ENCODE data around the gene MAP3K12.

The MAP3K12 gene

DNA sequence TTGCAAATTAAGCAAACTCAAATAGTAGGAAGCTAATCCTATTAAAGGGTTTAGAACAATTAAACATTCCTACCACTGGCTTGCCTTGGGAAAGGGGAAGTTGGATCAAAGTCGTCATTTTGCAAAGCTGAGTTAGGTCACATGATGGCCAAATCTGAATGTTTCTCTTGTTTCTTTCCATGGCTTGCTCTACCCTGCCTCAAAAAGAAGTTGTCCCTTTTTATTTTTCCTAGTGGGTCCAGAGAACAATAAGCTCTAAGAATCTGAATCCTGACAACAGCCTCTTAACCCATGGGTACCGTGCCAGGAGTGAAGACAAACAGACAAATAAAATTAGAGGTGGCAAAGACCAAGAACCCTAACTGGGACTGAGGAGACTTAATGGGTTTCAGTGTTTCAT lies 34.2 kb upstream of the MAP3K12 start:
- DNase-seq (ENCODE audit: low read depth, low spot score), result no peak
- peaks cover 70% of the 10 kb centered on the region for H3K36me3 ChIP-seq (ENCODE audit: insufficient read depth, insufficient read length, low read length)

GRCh38 chr12:53532524-53533445 lies 33.5 kb upstream of the MAP3K12 start:
- peaks cover 74% of the 10 kb centered on the region for H3K36me3 ChIP-seq (ENCODE audit: insufficient read depth, insufficient read length, low read length)
- H3K4me3 ChIP-seq (ENCODE audit: insufficient read length, low read depth), result no peak overlapping the region
- no peak for DNase-seq (ENCODE audit: low read depth, low spot score)
- no peaks in the 10 kb centered on the region for H3K27me3 ChIP-seq (ENCODE audit: insufficient read depth, insufficient read length)
- H3K9ac ChIP-seq (ENCODE audit: insufficient read length, low read depth), result no peak overlapping the region
- H3K4me1 ChIP-seq (ENCODE audit: insufficient read depth, insufficient read length), result no peaks in the 10 kb centered on the region
- no peak for TF ChIP-seq SUZ12 (IDR thresholded peaks at IDR 0.05; ENCODE audit: extremely low read depth, insufficient read depth, insufficient read length)
- H3K9me3 ChIP-seq (ENCODE audit: insufficient read depth, low read length), result no peaks in the 10 kb centered on the region

More for the DNA sequence above, 34.2 kb upstream of the MAP3K12 start:
- Histone ChIP-seq H3K4me3 (ENCODE audit: insufficient read length, low read depth) (no peak overlapping the region), H3K4me1 (ENCODE audit: insufficient read depth, insufficient read length) (no peaks in the 10 kb centered on the region), H3K27me3 (ENCODE audit: insufficient read depth, insufficient read length) (no peaks in the 10 kb centered on the region), H3K9me3 (ENCODE audit: insufficient read depth, low read length) (no peaks in the 10 kb centered on the region), H3K9ac (ENCODE audit: insufficient read length, low read depth) (no peak overlapping the region)
- no peak for TF ChIP-seq SUZ12 (IDR thresholded peaks at IDR 0.05; ENCODE audit: extremely low read depth, insufficient read depth, insufficient read length)
- TF ChIP-seq ZNF274 (IDR thresholded peaks at IDR 0.05; ENCODE audit: low read depth, low read length), result no peak
- TF ChIP-seq YY1 (IDR thresholded peaks at IDR 0.05; ENCODE audit: insufficient read depth, insufficient read length), result no peak

DNA sequence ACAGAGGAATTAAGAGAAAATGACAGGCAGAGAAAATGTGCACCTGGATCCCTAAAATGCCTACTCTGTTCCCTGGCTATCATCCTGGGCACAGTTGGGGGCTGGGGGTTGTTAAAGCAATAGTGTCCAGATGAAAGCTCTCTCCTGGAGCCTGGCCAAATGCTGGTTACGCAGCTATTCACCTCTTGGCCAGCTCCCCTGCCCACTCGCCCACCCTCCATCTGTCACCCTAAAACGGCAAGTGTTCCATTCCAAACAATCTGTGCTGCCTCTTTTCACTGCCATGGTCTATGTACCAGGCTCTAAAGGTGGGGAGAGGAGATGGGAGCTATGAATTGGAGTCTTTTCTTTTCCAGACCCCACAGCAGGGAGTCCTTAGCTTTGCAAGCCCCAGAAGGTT lies 32.8 kb upstream of the MAP3K12 start:
- Histone ChIP-seq H3K9ac (ENCODE audit: insufficient read length, low read depth) (no peak overlapping the region), H3K36me3 (ENCODE audit: insufficient read depth, insufficient read length, low read length) (peaks cover 72% of the 10 kb centered on the region), H3K9me3 (ENCODE audit: insufficient read depth, low read length) (no peaks in the 10 kb centered on the region), H3K4me1 (ENCODE audit: insufficient read depth, insufficient read length) (no peaks in the 10 kb centered on the region), H3K4me3 (ENCODE audit: insufficient read length, low read depth) (no peak overlapping the region), H3K27me3 (ENCODE audit: insufficient read depth, insufficient read length) (no peaks in the 10 kb centered on the region)
- TF ChIP-seq SUZ12 (IDR thresholded peaks at IDR 0.05; ENCODE audit: extremely low read depth, insufficient read depth, insufficient read length) (no peak), ZNF274 (IDR thresholded peaks at IDR 0.05; ENCODE audit: low read depth, low read length) (no peak), YY1 (IDR thresholded peaks at IDR 0.05; ENCODE audit: insufficient read depth, insufficient read length) (no peak)
- DNase-seq (ENCODE audit: low read depth, low spot score), result no peak

GRCh38 chr12:53530920-53531319 lies 31.7 kb upstream of the MAP3K12 start:
- H3K4me3 ChIP-seq (ENCODE audit: insufficient read length, low read depth), result no peak overlapping the region
- H3K36me3 ChIP-seq (ENCODE audit: insufficient read depth, insufficient read length, low read length), result peaks cover 64% of the 10 kb centered on the region
- DNase-seq (ENCODE audit: low read depth, low spot score), result no peak
- no peaks in the 10 kb centered on the region for H3K27me3 ChIP-seq (ENCODE audit: insufficient read depth, insufficient read length)
- no peaks in the 10 kb centered on the region for H3K9me3 ChIP-seq (ENCODE audit: insufficient read depth, low read length)
- no peaks in the 10 kb centered on the region for H3K4me1 ChIP-seq (ENCODE audit: insufficient read depth, insufficient read length)
- H3K9ac ChIP-seq (ENCODE audit: insufficient read length, low read depth), result no peak overlapping the region
- TF ChIP-seq SUZ12 (IDR thresholded peaks at IDR 0.05; ENCODE audit: extremely low read depth, insufficient read depth, insufficient read length) (no peak), ZNF274 (IDR thresholded peaks at IDR 0.05; ENCODE audit: low read depth, low read length) (no peak), YY1 (IDR thresholded peaks at IDR 0.05; ENCODE audit: insufficient read depth, insufficient read length) (no peak)

GRCh38 chr12:53530061-53530460 lies 30.8 kb upstream of the MAP3K12 start:
- Histone ChIP-seq H3K36me3 (ENCODE audit: insufficient read depth, insufficient read length, low read length) (peaks cover 55% of the 10 kb centered on the region), H3K9ac (ENCODE audit: insufficient read length, low read depth) (no peak overlapping the region), H3K27me3 (ENCODE audit: insufficient read depth, insufficient read length) (no peaks in the 10 kb centered on the region), H3K4me3 (ENCODE audit: insufficient read length, low read depth) (no peak overlapping the region), H3K4me1 (ENCODE audit: insufficient read depth, insufficient read length) (no peaks in the 10 kb centered on the region), H3K9me3 (ENCODE audit: insufficient read depth, low read length) (no peaks in the 10 kb centered on the region)
- TF ChIP-seq SUZ12 (IDR thresholded peaks at IDR 0.05; ENCODE audit: extremely low read depth, insufficient read depth, insufficient read length), result no peak
- no peak for TF ChIP-seq ZNF274 (IDR thresholded peaks at IDR 0.05; ENCODE audit: low read depth, low read length)
- no peak for TF ChIP-seq YY1 (IDR thresholded peaks at IDR 0.05; ENCODE audit: insufficient read depth, insufficient read length)
- DNase-seq (ENCODE audit: low read depth, low spot score), result no peak

GRCh38 chr12:53524476-53524875 lies 25.2 kb upstream of the MAP3K12 start:
- Histone ChIP-seq H3K9ac (ENCODE audit: insufficient read length, low read depth) (no peak overlapping the region), H3K4me1 (ENCODE audit: insufficient read depth, insufficient read length) (no peaks in the 10 kb centered on the region), H3K36me3 (ENCODE audit: insufficient read depth, insufficient read length, low read length) (peaks cover 46% of the 10 kb centered on the region), H3K27me3 (ENCODE audit: insufficient read depth, insufficient read length) (no peaks in the 10 kb centered on the region), H3K4me3 (ENCODE audit: insufficient read length, low read depth) (no peak overlapping the region), H3K9me3 (ENCODE audit: insufficient read depth, low read length) (no peaks in the 10 kb centered on the region)
- TF ChIP-seq YY1 (IDR thresholded peaks at IDR 0.05; ENCODE audit: insufficient read depth, insufficient read length), result no peak
- TF ChIP-seq ZNF274 (IDR thresholded peaks at IDR 0.05; ENCODE audit: low read depth, low read length), result no peak
- no peak for TF ChIP-seq SUZ12 (IDR thresholded peaks at IDR 0.05; ENCODE audit: extremely low read depth, insufficient read depth, insufficient read length)
- DNase-seq (ENCODE audit: low read depth, low spot score), result no peak

DNA sequence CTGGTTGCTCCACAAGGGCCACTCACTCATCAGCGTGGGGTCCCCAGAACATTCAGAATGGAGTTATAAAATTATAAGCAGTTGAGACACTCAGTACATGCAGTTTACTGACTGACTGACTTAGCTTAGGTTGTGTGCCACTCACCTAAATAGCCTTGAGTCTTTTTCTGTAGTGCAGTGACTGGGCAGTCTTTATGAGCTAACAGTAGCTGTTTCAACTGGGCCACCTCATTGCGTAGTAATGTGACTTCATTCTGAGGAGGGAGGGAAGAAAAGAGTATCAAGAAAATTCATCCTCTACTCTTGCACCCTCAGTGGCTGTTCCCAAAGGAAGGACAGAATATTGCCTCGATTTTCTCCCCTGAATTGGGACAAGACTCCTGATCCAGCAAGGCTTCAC lies 23.9 kb upstream of the MAP3K12 start:
- no peak for TF ChIP-seq SUZ12 (IDR thresholded peaks at IDR 0.05; ENCODE audit: extremely low read depth, insufficient read depth, insufficient read length)
- TF ChIP-seq YY1 (IDR thresholded peaks at IDR 0.05; ENCODE audit: insufficient read depth, insufficient read length), result no peak
- TF ChIP-seq ZNF274 (IDR thresholded peaks at IDR 0.05; ENCODE audit: low read depth, low read length), result no peak
- H3K36me3 ChIP-seq (ENCODE audit: insufficient read depth, insufficient read length, low read length), result peaks cover 46% of the 10 kb centered on the region

More for the DNA sequence above, 23.9 kb upstream of the MAP3K12 start:
- Histone ChIP-seq H3K9ac (ENCODE audit: insufficient read length, low read depth) (no peak overlapping the region), H3K4me3 (ENCODE audit: insufficient read length, low read depth) (no peak overlapping the region), H3K4me1 (ENCODE audit: insufficient read depth, insufficient read length) (no peaks in the 10 kb centered on the region), H3K9me3 (ENCODE audit: insufficient read depth, low read length) (no peaks in the 10 kb centered on the region), H3K27me3 (ENCODE audit: insufficient read depth, insufficient read length) (no peaks in the 10 kb centered on the region)
- DNase-seq (ENCODE audit: low read depth, low spot score), result no peak
